ENCODE data around the gene TXNDC8. TPM values are rescaled to one million over a fixed set of nuclear protein-coding genes. Genes with fewer than 3 reads are reported as not detected.

The TXNDC8 gene
- total and polyA plus RNA-seq, 2 experiments from 2014 or later = not detected

DNA sequence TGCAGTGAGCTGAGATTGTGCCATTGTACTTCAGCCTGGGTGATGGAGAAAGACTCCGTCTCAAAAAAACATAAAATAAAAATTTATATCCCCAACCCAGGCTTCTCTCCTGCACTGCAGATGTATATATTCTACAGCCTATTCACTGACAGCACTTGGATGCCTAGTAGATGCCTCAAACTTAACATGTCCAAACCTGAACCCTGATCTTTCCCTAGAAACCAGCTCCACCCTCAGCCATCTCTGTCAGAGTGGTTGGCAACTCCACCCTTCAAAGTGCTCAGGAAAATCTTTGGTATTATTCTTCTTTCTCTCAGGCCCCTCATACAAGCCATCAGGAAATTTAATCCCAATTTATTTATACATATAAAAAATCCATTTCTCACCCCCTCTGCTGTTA is 44.4 kb downstream of the TXNDC8 start:
- no peaks in the 10 kb centered on the region for H3F3A ChIP-seq (replicated peaks; ENCODE audit: low read depth)
- H3K4me2 ChIP-seq = no peak overlapping the region
- no peak for DNase-seq (ENCODE audit: low spot score)
- H3K36me3 Mint-ChIP-seq (ENCODE audit: low read depth) = no peaks in the 10 kb centered on the region
- no peaks in the 10 kb centered on the region for H3K9me2 ChIP-seq (ENCODE audit: insufficient read depth)
- H2AFZ ChIP-seq = no peak overlapping the region
- H3K27me3 ChIP-seq (ENCODE audit: insufficient read depth) = no peaks in the 10 kb centered on the region
- H3K36me3 ChIP-seq (ENCODE audit: insufficient read depth) = no peaks in the 10 kb centered on the region
- H4K20me1 ChIP-seq (replicated peaks; ENCODE audit: insufficient read depth) = no peaks in the 10 kb centered on the region
- H3K27ac Mint-ChIP-seq = no peak overlapping the region
- H3K27ac ChIP-seq (ENCODE audit: low read depth) = no peak overlapping the region
- H3K4me1 ChIP-seq (ENCODE audit: insufficient read depth) = no peaks in the 10 kb centered on the region
- no peak overlapping the region for H3K4me3 Mint-ChIP-seq
- TF ChIP-seq NANOG (IDR thresholded peaks at IDR 0.05; ENCODE audit: borderline replicate concordance) = no peak
- no peak for TF ChIP-seq ZNF331 (CRISPR knock-in tag; IDR thresholded peaks at IDR 0.05; ENCODE audit: low read depth)
- no peak for TF ChIP-seq EZH2phosphoT487 (IDR thresholded peaks at IDR 0.05; ENCODE audit: unreplicated experiment)
- TF ChIP-seq, protein P1, sequence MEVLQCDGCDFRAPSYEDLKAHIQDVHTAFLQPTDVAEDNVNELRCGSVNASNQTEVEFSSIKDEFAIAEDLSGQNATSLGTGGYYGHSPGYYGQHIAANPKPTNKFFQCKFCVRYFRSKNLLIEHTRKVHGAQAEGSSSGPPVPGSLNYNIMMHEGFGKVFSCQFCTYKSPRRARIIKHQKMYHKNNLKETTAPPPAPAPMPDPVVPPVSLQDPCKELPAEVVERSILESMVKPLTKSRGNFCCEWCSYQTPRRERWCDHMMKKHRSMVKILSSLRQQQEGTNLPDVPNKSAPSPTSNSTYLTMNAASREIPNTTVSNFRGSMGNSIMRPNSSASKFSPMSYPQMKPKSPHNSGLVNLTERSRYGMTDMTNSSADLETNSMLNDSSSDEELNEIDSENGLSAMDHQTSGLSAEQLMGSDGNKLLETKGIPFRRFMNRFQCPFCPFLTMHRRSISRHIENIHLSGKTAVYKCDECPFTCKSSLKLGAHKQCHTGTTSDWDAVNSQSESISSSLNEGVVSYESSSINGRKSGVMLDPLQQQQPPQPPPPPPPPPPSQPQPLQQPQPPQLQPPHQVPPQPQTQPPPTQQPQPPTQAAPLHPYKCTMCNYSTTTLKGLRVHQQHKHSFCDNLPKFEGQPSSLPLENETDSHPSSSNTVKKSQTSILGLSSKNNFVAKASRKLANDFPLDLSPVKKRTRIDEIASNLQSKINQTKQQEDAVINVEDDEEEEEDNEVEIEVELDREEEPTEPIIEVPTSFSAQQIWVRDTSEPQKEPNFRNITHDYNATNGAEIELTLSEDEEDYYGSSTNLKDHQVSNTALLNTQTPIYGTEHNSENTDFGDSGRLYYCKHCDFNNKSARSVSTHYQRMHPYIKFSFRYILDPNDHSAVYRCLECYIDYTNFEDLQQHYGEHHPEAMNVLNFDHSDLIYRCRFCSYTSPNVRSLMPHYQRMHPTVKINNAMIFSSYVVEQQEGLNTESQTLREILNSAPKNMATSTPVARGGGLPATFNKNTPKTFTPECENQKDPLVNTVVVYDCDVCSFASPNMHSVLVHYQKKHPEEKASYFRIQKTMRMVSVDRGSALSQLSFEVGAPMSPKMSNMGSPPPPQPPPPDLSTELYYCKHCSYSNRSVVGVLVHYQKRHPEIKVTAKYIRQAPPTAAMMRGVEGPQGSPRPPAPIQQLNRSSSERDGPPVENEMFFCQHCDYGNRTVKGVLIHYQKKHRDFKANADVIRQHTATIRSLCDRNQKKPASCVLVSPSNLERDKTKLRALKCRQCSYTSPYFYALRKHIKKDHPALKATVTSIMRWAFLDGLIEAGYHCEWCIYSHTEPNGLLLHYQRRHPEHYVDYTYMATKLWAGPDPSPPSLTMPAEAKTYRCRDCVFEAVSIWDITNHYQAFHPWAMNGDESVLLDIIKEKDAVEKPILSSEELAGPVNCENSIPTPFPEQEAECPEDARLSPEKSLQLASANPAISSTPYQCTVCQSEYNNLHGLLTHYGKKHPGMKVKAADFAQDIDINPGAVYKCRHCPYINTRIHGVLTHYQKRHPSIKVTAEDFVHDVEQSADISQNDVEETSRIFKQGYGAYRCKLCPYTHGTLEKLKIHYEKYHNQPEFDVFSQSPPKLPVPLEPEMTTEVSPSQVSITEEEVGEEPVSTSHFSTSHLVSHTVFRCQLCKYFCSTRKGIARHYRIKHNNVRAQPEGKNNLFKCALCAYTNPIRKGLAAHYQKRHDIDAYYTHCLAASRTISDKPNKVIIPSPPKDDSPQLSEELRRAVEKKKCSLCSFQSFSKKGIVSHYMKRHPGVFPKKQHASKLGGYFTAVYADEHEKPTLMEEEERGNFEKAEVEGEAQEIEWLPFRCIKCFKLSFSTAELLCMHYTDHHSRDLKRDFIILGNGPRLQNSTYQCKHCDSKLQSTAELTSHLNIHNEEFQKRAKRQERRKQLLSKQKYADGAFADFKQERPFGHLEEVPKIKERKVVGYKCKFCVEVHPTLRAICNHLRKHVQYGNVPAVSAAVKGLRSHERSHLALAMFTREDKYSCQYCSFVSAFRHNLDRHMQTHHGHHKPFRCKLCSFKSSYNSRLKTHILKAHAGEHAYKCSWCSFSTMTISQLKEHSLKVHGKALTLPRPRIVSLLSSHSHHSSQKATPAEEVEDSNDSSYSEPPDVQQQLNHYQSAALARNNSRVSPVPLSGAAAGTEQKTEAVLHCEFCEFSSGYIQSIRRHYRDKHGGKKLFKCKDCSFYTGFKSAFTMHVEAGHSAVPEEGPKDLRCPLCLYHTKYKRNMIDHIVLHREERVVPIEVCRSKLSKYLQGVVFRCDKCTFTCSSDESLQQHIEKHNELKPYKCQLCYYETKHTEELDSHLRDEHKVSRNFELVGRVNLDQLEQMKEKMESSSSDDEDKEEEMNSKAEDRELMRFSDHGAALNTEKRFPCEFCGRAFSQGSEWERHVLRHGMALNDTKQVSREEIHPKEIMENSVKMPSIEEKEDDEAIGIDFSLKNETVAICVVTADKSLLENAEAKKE (CRISPR knock-in tag; IDR thresholded peaks at IDR 0.05) = no peak
- TF ChIP-seq, protein P2, sequence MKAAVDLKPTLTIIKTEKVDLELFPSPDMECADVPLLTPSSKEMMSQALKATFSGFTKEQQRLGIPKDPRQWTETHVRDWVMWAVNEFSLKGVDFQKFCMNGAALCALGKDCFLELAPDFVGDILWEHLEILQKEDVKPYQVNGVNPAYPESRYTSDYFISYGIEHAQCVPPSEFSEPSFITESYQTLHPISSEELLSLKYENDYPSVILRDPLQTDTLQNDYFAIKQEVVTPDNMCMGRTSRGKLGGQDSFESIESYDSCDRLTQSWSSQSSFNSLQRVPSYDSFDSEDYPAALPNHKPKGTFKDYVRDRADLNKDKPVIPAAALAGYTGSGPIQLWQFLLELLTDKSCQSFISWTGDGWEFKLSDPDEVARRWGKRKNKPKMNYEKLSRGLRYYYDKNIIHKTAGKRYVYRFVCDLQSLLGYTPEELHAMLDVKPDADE (IDR thresholded peaks at IDR 0.05) = no peak
- TF ChIP-seq, protein P3, sequence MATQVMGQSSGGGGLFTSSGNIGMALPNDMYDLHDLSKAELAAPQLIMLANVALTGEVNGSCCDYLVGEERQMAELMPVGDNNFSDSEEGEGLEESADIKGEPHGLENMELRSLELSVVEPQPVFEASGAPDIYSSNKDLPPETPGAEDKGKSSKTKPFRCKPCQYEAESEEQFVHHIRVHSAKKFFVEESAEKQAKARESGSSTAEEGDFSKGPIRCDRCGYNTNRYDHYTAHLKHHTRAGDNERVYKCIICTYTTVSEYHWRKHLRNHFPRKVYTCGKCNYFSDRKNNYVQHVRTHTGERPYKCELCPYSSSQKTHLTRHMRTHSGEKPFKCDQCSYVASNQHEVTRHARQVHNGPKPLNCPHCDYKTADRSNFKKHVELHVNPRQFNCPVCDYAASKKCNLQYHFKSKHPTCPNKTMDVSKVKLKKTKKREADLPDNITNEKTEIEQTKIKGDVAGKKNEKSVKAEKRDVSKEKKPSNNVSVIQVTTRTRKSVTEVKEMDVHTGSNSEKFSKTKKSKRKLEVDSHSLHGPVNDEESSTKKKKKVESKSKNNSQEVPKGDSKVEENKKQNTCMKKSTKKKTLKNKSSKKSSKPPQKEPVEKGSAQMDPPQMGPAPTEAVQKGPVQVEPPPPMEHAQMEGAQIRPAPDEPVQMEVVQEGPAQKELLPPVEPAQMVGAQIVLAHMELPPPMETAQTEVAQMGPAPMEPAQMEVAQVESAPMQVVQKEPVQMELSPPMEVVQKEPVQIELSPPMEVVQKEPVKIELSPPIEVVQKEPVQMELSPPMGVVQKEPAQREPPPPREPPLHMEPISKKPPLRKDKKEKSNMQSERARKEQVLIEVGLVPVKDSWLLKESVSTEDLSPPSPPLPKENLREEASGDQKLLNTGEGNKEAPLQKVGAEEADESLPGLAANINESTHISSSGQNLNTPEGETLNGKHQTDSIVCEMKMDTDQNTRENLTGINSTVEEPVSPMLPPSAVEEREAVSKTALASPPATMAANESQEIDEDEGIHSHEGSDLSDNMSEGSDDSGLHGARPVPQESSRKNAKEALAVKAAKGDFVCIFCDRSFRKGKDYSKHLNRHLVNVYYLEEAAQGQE (IDR thresholded peaks at IDR 0.05; ENCODE audit: unreplicated experiment) = no peak
- TF ChIP-seq JUNB (IDR thresholded peaks at IDR 0.05; ENCODE audit: unreplicated experiment) = no peak
- no peak for TF ChIP-seq EZH2 (IDR thresholded peaks at IDR 0.05; ENCODE audit: low read depth, unreplicated experiment)
- no peak for TF ChIP-seq CREB1 (CRISPR knock-in tag; IDR thresholded peaks at IDR 0.05; ENCODE audit: low read depth)
- TF ChIP-seq STAT1 (IDR thresholded peaks at IDR 0.05; ENCODE audit: unreplicated experiment) = no peak
- TF ChIP-seq, protein P4, sequence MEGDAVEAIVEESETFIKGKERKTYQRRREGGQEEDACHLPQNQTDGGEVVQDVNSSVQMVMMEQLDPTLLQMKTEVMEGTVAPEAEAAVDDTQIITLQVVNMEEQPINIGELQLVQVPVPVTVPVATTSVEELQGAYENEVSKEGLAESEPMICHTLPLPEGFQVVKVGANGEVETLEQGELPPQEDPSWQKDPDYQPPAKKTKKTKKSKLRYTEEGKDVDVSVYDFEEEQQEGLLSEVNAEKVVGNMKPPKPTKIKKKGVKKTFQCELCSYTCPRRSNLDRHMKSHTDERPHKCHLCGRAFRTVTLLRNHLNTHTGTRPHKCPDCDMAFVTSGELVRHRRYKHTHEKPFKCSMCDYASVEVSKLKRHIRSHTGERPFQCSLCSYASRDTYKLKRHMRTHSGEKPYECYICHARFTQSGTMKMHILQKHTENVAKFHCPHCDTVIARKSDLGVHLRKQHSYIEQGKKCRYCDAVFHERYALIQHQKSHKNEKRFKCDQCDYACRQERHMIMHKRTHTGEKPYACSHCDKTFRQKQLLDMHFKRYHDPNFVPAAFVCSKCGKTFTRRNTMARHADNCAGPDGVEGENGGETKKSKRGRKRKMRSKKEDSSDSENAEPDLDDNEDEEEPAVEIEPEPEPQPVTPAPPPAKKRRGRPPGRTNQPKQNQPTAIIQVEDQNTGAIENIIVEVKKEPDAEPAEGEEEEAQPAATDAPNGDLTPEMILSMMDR (conservative IDR thresholded peaks at IDR 0.05; ENCODE audit: low read depth in 2 of 2) = no peak
- TF ChIP-seq ZNF114 (CRISPR knock-in tag; IDR thresholded peaks at IDR 0.05) = no peak
- no peak for TF ChIP-seq POLR2AphosphoS5 (IDR thresholded peaks at IDR 0.05; ENCODE audit: low read depth)
- no peaks in the 10 kb centered on the region for H3K79me2 ChIP-seq (replicated peaks; ENCODE audit: insufficient read depth)
- ATAC-seq = no peak
- no peaks in the 10 kb centered on the region for H3K4me1 Mint-ChIP-seq
- H3K4me3 ChIP-seq = no peak overlapping the region
- H3K27me3 Mint-ChIP-seq (ENCODE audit: insufficient read depth, low read depth, poor library complexity) = peaks cover 3% of the 10 kb centered on the region
- H3K9me3 Mint-ChIP-seq = no peaks in the 10 kb centered on the region; the same call in 1 of the 3 replicates
